PC-3 (cell line): ENCODE data around the gene ANK2. TPM values are rescaled to one million over a fixed set of nuclear protein-coding genes. Genes with fewer than 3 reads are reported as not detected.
A peak's percentile ranks its signal among the peaks of the same experiment; 100 is the strongest.

Source experiments
- ATAC-seq: fragments of 200-7000 bp; cut with Tn5 transposase; 2 replicates; pipeline ENCODE4 v1.9.1; 2020; ENCODE audit warnings: mild to moderate bottlenecking, moderate library complexity
- BruUV-seq: library from RNA; stranded (reverse); fragments of 400-500 nt; replicated peaks from 2 replicates; lab custom pipeline; 2021; lab: Mats Ljungman, UMichigan
- CTCF ChIA-PET: fragments of 300-600 bp; sonication (Branson Sonifier 250); formaldehyde crosslinking; loops from one replicate; lab custom pipeline; 2022; ENCODE audit warnings: antibody characterized with exemption; lab: Charles Lee
- POLR2A ChIA-PET: fragments of 300-600 bp; sonication (Branson Sonifier 250); formaldehyde crosslinking; loops from one replicate; lab custom pipeline; 2022; ENCODE audit warnings: antibody characterized with exemption; ENCODE audit not compliant: unreplicated experiment; lab: Charles Lee
- DNase-seq: peaks from one replicate; pipeline ENCODE4 v3.0.0-alpha.2; 2015
- H2AFZ ChIP-seq: fragments of 300-600 bp; sonication (generic); 2 replicates; pipeline ENCODE4 v1.6.0; 2016; ENCODE audit warnings: antibody characterized with exemption, low read length
- H3F3A ChIP-seq: fragments of 300-600 bp; sonication (generic); one replicate; pipeline ENCODE4 v1.6.0; 2017; ENCODE audit warnings: antibody characterized with exemption, low read length, control low read depth, mild to moderate bottlenecking; ENCODE audit not compliant: unreplicated experiment
- H3K27ac ChIP-seq: fragments of 300-600 bp; sonication (generic); 2 replicates; pipeline ENCODE4 v1.5.1; 2016; ENCODE audit warnings: mild to moderate bottlenecking, low read length
- H3K27me3 ChIP-seq: fragments of 300-600 bp; sonication (generic); 2 replicates; pipeline ENCODE4 v1.6.1; 2016; ENCODE audit warnings: low read length, mixed read lengths
- H3K36me3 ChIP-seq: fragments of 300-600 bp; sonication (generic); 2 replicates; pipeline ENCODE4 v1.6.1; 2016; ENCODE audit warnings: low read depth, mixed run types, low read length, mixed read lengths
- H3K4me1 ChIP-seq: fragments of 300-600 bp; sonication (generic); 2 replicates; pipeline ENCODE4 v1.5.1; 2016; ENCODE audit warnings: low read length; ENCODE audit not compliant: insufficient read depth
- H3K4me2 ChIP-seq: fragments of 300-600 bp; sonication (generic); 2 replicates; pipeline ENCODE4 v1.6.0; 2016; ENCODE audit warnings: low read length
- H3K4me3 ChIP-seq: fragments of 300-600 bp; sonication (generic); 2 replicates; pipeline ENCODE4 v1.5.1; 2016; ENCODE audit warnings: mild to moderate bottlenecking, low read length, mixed read lengths
- H3K79me2 ChIP-seq: fragments of 300-600 bp; sonication (generic); 2 replicates; pipeline ENCODE4 v1.6.1; 2017; ENCODE audit warnings: low read length, mixed read lengths
- H3K9ac ChIP-seq: fragments of 300-600 bp; sonication (generic); 2 replicates; pipeline ENCODE4 v1.6.0; 2016; ENCODE audit warnings: mild to moderate bottlenecking, low read length
- H3K9me2 ChIP-seq: fragments of 300-600 bp; sonication (generic); replicated peaks from 2 replicates; pipeline ENCODE4 v1.6.1; 2016; ENCODE audit warnings: mixed run types, low read length, mixed read lengths
- H3K9me3 ChIP-seq: fragments of 300-600 bp; sonication (generic); 2 replicates; pipeline ENCODE4 v1.6.1; 2016; ENCODE audit warnings: low read length, mixed read lengths
- H4K20me1 ChIP-seq: fragments of 300-600 bp; sonication (generic); 2 replicates; pipeline ENCODE4 v1.6.1; 2016; ENCODE audit warnings: low read length, mixed read lengths
- CTCF ChIP-seq: fragments of 300-600 bp; sonication (generic); conservative IDR thresholded peaks from 2 replicates; pipeline ENCODE4 v1.5.1; 2017; ENCODE audit warnings: antibody characterized with exemption, low read depth, mild to moderate bottlenecking, low read length
- EZH2 ChIP-seq: fragments of 300-600 bp; sonication (generic); IDR thresholded peaks from one replicate; pipeline ENCODE4 v1.6.1; 2017; ENCODE audit warnings: antibody characterized with exemption, mild to moderate bottlenecking, low read length; ENCODE audit not compliant: unreplicated experiment
- EZH2phosphoT487 ChIP-seq: fragments of 300-600 bp; sonication (generic); IDR thresholded peaks from 2 replicates; pipeline ENCODE4 v1.6.1; 2018; ENCODE audit warnings: mild to moderate bottlenecking, antibody characterized with exemption, low read length, borderline replicate concordance
- intact Hi-C: fragments of 100-400 bp; cut with micrococcal nuclease; formaldehyde crosslinking; loops from 2 replicates; pipeline ENCODE4 v1.9.0; 2023
- total RNA-seq: library from RNA; depleted of rRNA; stranded (reverse); fragments of >200 nt; gene quantifications from 2 replicates; pipeline ENCODE4 v1.2.3, GENCODE V29; 2014

The ANK2 gene
- total RNA-seq, 1 experiment from 2014 or later: 1.8 TPM

DNA sequence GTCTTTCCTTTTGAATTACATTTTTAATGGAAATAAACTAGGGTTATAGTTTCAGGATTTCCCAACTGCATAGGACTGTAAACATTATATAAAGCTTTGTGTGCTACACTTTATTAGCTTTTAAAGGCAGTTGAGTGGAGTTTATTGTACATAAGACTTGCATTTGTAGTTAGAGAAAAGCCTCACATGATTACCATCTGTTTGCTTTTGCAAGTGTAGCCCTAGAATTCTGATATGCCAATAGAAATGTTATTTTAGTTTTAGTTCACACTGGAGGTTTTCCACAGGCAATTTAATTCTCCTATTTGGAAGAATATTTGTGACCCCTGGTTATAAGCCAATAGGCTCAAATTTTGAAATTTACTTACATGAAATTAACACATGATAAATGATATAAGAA is 41.3 kb upstream of the ANK2 start:
- TF ChIP-seq EZH2: no peak
- no peak for TF ChIP-seq CTCF
- TF ChIP-seq EZH2phosphoT487: no peak
- Histone ChIP-seq H3K9ac (no peak overlapping the region), H3K27ac (no peak overlapping the region), H4K20me1 (no peaks in the 10 kb centered on the region), H3K9me2 (no peaks in the 10 kb centered on the region), H3K4me1 (peaks cover 10% of the 10 kb centered on the region), H3F3A (no peaks in the 10 kb centered on the region), H3K4me3 (no peak overlapping the region), H2AFZ (no peak overlapping the region), H3K36me3 (no peaks in the 10 kb centered on the region), H3K9me3 (no peaks in the 10 kb centered on the region), H3K4me2 (no peak overlapping the region), H3K27me3 (no peaks in the 10 kb centered on the region), H3K79me2 (no peaks in the 10 kb centered on the region)
- POLR2A ChIA-PET: interaction anchor here (0.6 kb wide), 1 partner anchor 1298 kb away, joined by 5 read pairs; no protein-coding TSS in a partner anchor
- ATAC-seq (0 out of 2 replicates have a peak, but pooled peaks have one; percentile 35), DNase-seq (no peak)
- intact Hi-C loops: loop anchor here (5.0 kb wide), 1 partner anchor 84 kb away; no protein-coding TSS in a partner anchor
- CTCF ChIA-PET: no interaction called here
- BruUV-seq: no TSS peak

DNA sequence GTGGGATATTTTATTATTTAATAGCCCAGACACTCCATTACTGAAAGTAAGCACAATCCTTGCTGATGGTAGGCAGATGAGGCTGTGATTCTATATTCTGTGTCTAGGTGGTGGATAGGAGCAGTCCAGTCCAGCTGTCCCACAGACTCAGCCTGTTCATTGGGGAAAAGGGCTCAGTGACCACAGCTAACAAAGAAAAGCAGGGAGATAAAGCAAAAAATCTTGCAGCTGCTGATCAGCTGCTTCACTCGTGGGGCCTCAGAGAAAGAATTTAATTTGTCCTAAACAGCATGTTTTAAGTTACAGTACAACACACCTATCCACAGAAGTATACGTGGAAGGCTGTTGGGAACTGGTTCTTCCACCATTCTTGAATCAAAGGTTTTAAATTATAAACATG is 40.7 kb upstream of the ANK2 start:
- H2AFZ ChIP-seq: no peak overlapping the region
- no peaks in the 10 kb centered on the region for H4K20me1 ChIP-seq
- BruUV-seq: no TSS peak
- intact Hi-C loops: loop anchor here (5.0 kb wide), 1 partner anchor 84 kb away; no protein-coding TSS in a partner anchor
- no peak for ATAC-seq
- H3K79me2 ChIP-seq: no peaks in the 10 kb centered on the region
- no peaks in the 10 kb centered on the region for H3K36me3 ChIP-seq
- TF ChIP-seq EZH2phosphoT487: no peak
- H3K4me1 ChIP-seq: peaks cover 4% of the 10 kb centered on the region
- no peaks in the 10 kb centered on the region for H3F3A ChIP-seq
- no peak overlapping the region for H3K27ac ChIP-seq
- no peak overlapping the region for H3K4me2 ChIP-seq
- H3K9me2 ChIP-seq: no peaks in the 10 kb centered on the region
- no peak overlapping the region for H3K4me3 ChIP-seq
- no peaks in the 10 kb centered on the region for H3K9me3 ChIP-seq
- no peaks in the 10 kb centered on the region for H3K27me3 ChIP-seq
- POLR2A ChIA-PET: interaction anchor here (0.6 kb wide), 1 partner anchor 1297 kb away, joined by 5 read pairs; no protein-coding TSS in a partner anchor
- H3K9ac ChIP-seq: no peak overlapping the region
- no peak for DNase-seq
- CTCF ChIA-PET: no interaction called here

DNA sequence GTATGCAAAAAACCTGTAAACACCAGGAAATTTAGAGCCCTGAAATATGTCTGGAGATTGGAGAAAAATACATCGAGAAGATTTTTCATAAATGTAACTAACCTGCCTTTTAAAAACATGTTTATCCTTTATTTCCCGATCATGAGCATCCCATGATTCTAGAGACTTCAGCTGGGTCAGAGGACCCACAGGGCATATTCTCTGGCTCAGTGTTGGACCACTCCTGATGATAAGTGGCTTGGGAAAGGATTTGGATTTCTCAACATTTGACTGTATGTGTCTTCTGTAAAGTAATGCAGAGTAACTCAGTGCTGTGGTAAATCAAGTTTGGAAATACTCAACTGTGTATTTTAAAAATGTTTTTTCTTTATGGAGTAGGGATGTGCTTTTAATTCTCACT is 40.0 kb upstream of the ANK2 start:
- no peak overlapping the region for H3K4me2 ChIP-seq
- intact Hi-C loops: loop anchor here (5.0 kb wide), 1 partner anchor 83 kb away; no protein-coding TSS in a partner anchor

More for the DNA sequence above, 40.0 kb upstream of the ANK2 start:
- Histone ChIP-seq H3K4me3 (no peak overlapping the region), H4K20me1 (no peaks in the 10 kb centered on the region), H3F3A (no peaks in the 10 kb centered on the region), H3K9me2 (no peaks in the 10 kb centered on the region), H3K9me3 (no peaks in the 10 kb centered on the region), H3K9ac (no peak overlapping the region), H3K36me3 (no peaks in the 10 kb centered on the region), H3K27me3 (no peaks in the 10 kb centered on the region), H2AFZ (no peak overlapping the region), H3K79me2 (no peaks in the 10 kb centered on the region), H3K27ac (no peak overlapping the region), H3K4me1 (peaks cover 2% of the 10 kb centered on the region; the same call in 1 of the 2 replicates)
- ATAC-seq: no peak
- CTCF ChIA-PET: no interaction called here
- no TSS peak for BruUV-seq
- TF ChIP-seq EZH2phosphoT487 (no peak), EZH2 (no peak), CTCF (no peak)
- no peak for DNase-seq
- POLR2A ChIA-PET: no interaction called here
